ENCODE data around the gene GPR33.

DNA sequence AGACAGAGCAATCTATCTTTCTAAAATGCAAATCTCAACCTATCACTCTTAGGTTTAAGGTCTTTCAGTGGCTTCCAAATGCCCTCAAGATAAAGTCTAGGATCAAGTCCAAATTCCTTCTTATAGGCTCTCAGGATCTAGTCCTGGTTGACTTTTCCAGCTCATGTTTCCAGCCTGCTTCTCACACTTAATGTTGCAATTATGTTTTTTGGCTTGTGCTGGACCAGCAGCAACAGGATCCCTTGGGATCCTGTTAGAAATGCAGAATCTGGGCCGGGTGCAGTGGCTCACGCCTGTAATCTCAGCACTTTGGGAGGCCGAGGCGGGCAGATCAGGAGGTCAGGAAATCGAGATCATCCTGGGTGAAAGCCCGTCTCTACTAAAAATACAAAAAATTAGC lies 10.6 kb downstream of the GPR33 start:
- TF ChIP-seq, protein P1, sequence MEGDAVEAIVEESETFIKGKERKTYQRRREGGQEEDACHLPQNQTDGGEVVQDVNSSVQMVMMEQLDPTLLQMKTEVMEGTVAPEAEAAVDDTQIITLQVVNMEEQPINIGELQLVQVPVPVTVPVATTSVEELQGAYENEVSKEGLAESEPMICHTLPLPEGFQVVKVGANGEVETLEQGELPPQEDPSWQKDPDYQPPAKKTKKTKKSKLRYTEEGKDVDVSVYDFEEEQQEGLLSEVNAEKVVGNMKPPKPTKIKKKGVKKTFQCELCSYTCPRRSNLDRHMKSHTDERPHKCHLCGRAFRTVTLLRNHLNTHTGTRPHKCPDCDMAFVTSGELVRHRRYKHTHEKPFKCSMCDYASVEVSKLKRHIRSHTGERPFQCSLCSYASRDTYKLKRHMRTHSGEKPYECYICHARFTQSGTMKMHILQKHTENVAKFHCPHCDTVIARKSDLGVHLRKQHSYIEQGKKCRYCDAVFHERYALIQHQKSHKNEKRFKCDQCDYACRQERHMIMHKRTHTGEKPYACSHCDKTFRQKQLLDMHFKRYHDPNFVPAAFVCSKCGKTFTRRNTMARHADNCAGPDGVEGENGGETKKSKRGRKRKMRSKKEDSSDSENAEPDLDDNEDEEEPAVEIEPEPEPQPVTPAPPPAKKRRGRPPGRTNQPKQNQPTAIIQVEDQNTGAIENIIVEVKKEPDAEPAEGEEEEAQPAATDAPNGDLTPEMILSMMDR (IDR thresholded peaks at IDR 0.05), result no peak
- TF ChIP-seq POLR2A (IDR thresholded peaks at IDR 0.05), result no peak
